SK-N-SH (cell line): ENCODE measurements around the gene TAPBP. TPM values are rescaled to one million over a fixed set of nuclear protein-coding genes. Genes with fewer than 3 reads are reported as not detected.
"Not testable (repeated sequence)": the region's sequence is repeated elsewhere in the genome, so short reads cannot be mapped to it uniquely, and the experiment has no call there.

Experiments
- CTCF ChIA-PET: fragments of 300-600, 350-600 bp; formaldehyde crosslinking; extraction: SDS; loops from one replicate; lab custom pipeline; 2021; lab: Yijun Ruan, JAX
- POLR2A ChIA-PET: fragments of 350-600 bp; sonication (Branson Sonifier 250); formaldehyde crosslinking; extraction: SDS; loops from one replicate; lab custom pipeline; 2020; ENCODE audit warnings: antibody characterized with exemption, inconsistent platforms; lab: Yijun Ruan, JAX
- DNase-seq: peaks from one replicate; pipeline ENCODE4 v3.0.0; 2012
- H2AFZ ChIP-seq: fragments of 200-600 bp; sonication (generic); 2 replicates; pipeline ENCODE4 v1.8.1; 2016; ENCODE audit warnings: antibody characterized with exemption, mild to moderate bottlenecking, low read depth
- H3F3A ChIP-seq: fragments of 200-600 bp; sonication (generic); replicated peaks from 2 replicates; pipeline ENCODE3; 2016; ENCODE audit warnings: antibody characterized with exemption, mild to moderate bottlenecking; ENCODE audit not compliant: insufficient read depth
- H3K27ac ChIP-seq, 2 experiments: fragments of 200-500 bp in 1 of 2; fragments of 200-600 bp in 1 of 2; sonication (Bioruptor generic) in 1 of 2; sonication (generic), shearing (Covaris generic) in 1 of 2; 2 replicates each; pipeline versions ENCODE4 v1.5.1 to v1.6.1; 2014 to 2016; ENCODE audit warnings: low read depth in 2 of 2, inconsistent platforms in 1 of 2, low read length in 1 of 2, mild to moderate bottlenecking in 1 of 2, mixed read lengths in 1 of 2
- H3K27me3 ChIP-seq: fragments of 200-600 bp; sonication (generic), shearing (Covaris generic); 2 replicates; pipeline ENCODE4 v1.6.1; 2016; ENCODE audit warnings: mixed run types; ENCODE audit not compliant: insufficient read depth
- H3K36me3 ChIP-seq, 2 experiments: fragments of 200-500 bp in 1 of 2; fragments of 200-600 bp in 1 of 2; sonication (Bioruptor generic) in 1 of 2; sonication (generic) in 1 of 2; replicated peaks in 1 of 2; 2 replicates each; pipeline versions ENCODE3 to v1.5.1; 2014 to 2016; ENCODE audit warnings: low read length in 1 of 2, mild to moderate bottlenecking in 1 of 2; ENCODE audit not compliant: insufficient read depth in 2 of 2, control insufficient read depth in 1 of 2
- H3K4me1 ChIP-seq, 2 experiments: fragments of 200-500 bp in 1 of 2; fragments of 200-600 bp in 1 of 2; sonication (Bioruptor generic) in 1 of 2; sonication (generic), shearing (Covaris generic) in 1 of 2; 2 replicates each; pipeline versions ENCODE4 v1.5.1 to v1.6.1; 2014 to 2016; ENCODE audit warnings: low read depth in 1 of 2, low read length in 1 of 2, mixed run types in 1 of 2; ENCODE audit not compliant: insufficient read depth in 2 of 2, control insufficient read depth in 1 of 2
- H3K4me2 ChIP-seq: fragments of 200-600 bp; sonication (generic), shearing (Covaris generic); 2 replicates; pipeline ENCODE4 v1.6.1; 2017; ENCODE audit warnings: mixed run types
- H3K4me3 ChIP-seq, 2 experiments: fragments of 200-500 bp in 1 of 2; fragments of 200-600 bp in 1 of 2; sonication (Bioruptor generic) in 1 of 2; sonication (generic), shearing (Covaris generic) in 1 of 2; 2 replicates each; pipeline versions ENCODE4 v1.5.1 to v1.8.1; 2014 to 2016; ENCODE audit warnings: low read depth in 2 of 2, inconsistent platforms in 1 of 2, low read length in 1 of 2, mild to moderate bottlenecking in 1 of 2, mixed read lengths in 1 of 2, moderate library complexity in 1 of 2
- H3K79me2 ChIP-seq: fragments of 200-600 bp; sonication (generic); 2 replicates; pipeline ENCODE4 v1.8.1; 2017; ENCODE audit warnings: mild to moderate bottlenecking; ENCODE audit not compliant: insufficient read depth
- H3K9ac ChIP-seq: fragments of 200-600 bp; sonication (generic); 2 replicates; pipeline ENCODE4 v1.6.1; 2017; ENCODE audit warnings: mixed run types
- H3K9me2 ChIP-seq: fragments of 200-600 bp; sonication (generic); 2 replicates; pipeline ENCODE4 v1.6.1; 2017; ENCODE audit warnings: mixed run types
- H3K9me3 ChIP-seq: fragments of 200-600 bp; sonication (generic); 2 replicates; pipeline ENCODE4 v1.6.1; 2017; ENCODE audit warnings: mixed run types, mild to moderate bottlenecking, moderate library complexity
- H4K20me1 ChIP-seq: fragments of 200-600 bp; sonication (generic); 2 replicates; pipeline ENCODE4 v1.6.1; 2017; ENCODE audit warnings: mild to moderate bottlenecking, mixed run types; ENCODE audit not compliant: insufficient read depth
- CTCF ChIP-seq: fragments of 200-600 bp; sonication (generic); IDR thresholded peaks from 2 replicates; pipeline ENCODE4 v1.6.1; 2017; ENCODE audit warnings: antibody characterized with exemption, mild to moderate bottlenecking, moderate library complexity
- GABPA ChIP-seq: IDR thresholded peaks from 2 replicates; pipeline ENCODE4 v1.4.0; 2012; ENCODE audit warnings: low read depth, mild to moderate bottlenecking
- JUND ChIP-seq: IDR thresholded peaks from 2 replicates; pipeline ENCODE4 v1.4.0; 2012
- MXI1 ChIP-seq: IDR thresholded peaks from 2 replicates; pipeline ENCODE4 v1.6.1; 2012; ENCODE audit warnings: mild to moderate bottlenecking, low read depth, low read length, improper control_type of control experiment
- RAD21 ChIP-seq: IDR thresholded peaks from 2 replicates; pipeline ENCODE4 v1.6.1; 2012; ENCODE audit warnings: mild to moderate bottlenecking, low read length
- SMC3 ChIP-seq: IDR thresholded peaks from 2 replicates; pipeline ENCODE4 v1.6.1; 2012; ENCODE audit warnings: low read depth, low read length, improper control_type of control experiment
- WGBS: methylation state at CpG from one replicate; pipeline ENCODE4 v1.1.6; 2017; ENCODE audit warnings: low lambda C conversion rate; 5-methylcytosine and 5-hydroxymethylcytosine counted together
- polyA plus RNA-seq, 3 experiments: library from polyadenylated mRNA; depleted of rRNA; stranded (reverse); fragments of >200 nt; gene quantifications; 2 replicates each; pipeline ENCODE4 v1.2.3, GENCODE V29; 2012

Gene TAPBP
- polyA plus RNA-seq, 1 of the 3 experiments (the other 2 are of a cell fraction): 44.5 TPM

- H3K4me2 ChIP-seq, H3K27ac ChIP-seq, H3K27me3 ChIP-seq, CTCF ChIA-PET, H3K4me3 ChIP-seq, H2AFZ ChIP-seq, H3K9me2 ChIP-seq, H3K4me1 ChIP-seq, H3K9ac ChIP-seq, DNase-seq, H4K20me1 ChIP-seq, POLR2A ChIA-PET, H3K9me3 ChIP-seq, H3K36me3 ChIP-seq, H3F3A ChIP-seq, H3K79me2 ChIP-seq: not testable (repeated sequence)
- 80% methylated on average over 5 of the region's 5 CpGs for WGBS
These were observed 33.1 kb upstream of the TAPBP start for GRCh38 chr6:33346972-33347371.

- peak; percentile 40; the same call in 1 of the 2 replicates for TF ChIP-seq MXI1
- no peak for TF ChIP-seq JUND
- TF ChIP-seq SMC3: peak; percentile 51
- TF ChIP-seq GABPA: no peak
- TF ChIP-seq CTCF: peak; percentile 65
- peak; percentile 60 for TF ChIP-seq RAD21
- no peaks in the 10 kb centered on the region for H3K9me2 ChIP-seq
- H3K79me2 ChIP-seq: no peaks in the 10 kb centered on the region
- CTCF ChIA-PET: interaction anchor here (0.6 to 2.3 kb wide), 22 partner anchors 10 to 96 kb away, joined by 3 to 30 read pairs (median 6); partner anchors contain the start of genes B3GALT4, RGL2 and ZBTB22
- H3K4me1 ChIP-seq: peaks cover 0 to 4% of the 10 kb centered on the region in 2 experiments; a peak in 1 of 4 replicates
- no peaks in the 10 kb centered on the region for H3F3A ChIP-seq
- DNase-seq: peak; percentile 68
- H3K4me2 ChIP-seq: peak overlapping the region; percentile 38; the same call in 1 of the 2 replicates
- H3K4me3 ChIP-seq: no peak overlapping the region; a peak in 1 of 4 replicates
- 0 out of 2 replicates have a peak, but pooled peaks cover 3% of the 10 kb centered on the region for H3K27me3 ChIP-seq
- H3K36me3 ChIP-seq: no peaks in the 10 kb centered on the region
- no peak overlapping the region for H2AFZ ChIP-seq
- POLR2A ChIA-PET: interaction anchor here (1.0 kb wide), 1 partner anchor 46 kb away, joined by 4 read pairs; the partner anchor contains the start of gene RGL2
- H3K27ac ChIP-seq: no peak overlapping the region
- no peaks in the 10 kb centered on the region for H3K9me3 ChIP-seq
- WGBS: 29% methylated on average over 22 of the region's 22 CpGs
- H3K9ac ChIP-seq: no peak overlapping the region
- H4K20me1 ChIP-seq: no peaks in the 10 kb centered on the region
These were observed 31.1 kb upstream of the TAPBP start for GRCh38 chr6:33344701-33345697.
